GM23248 (cell line): ENCODE measurements around the gene TRAPPC2L.

Source experiments
- EZH2 ChIP-seq: fragments of 200-600 bp; sonication (generic); IDR thresholded peaks from 2 replicates; pipeline ENCODE4 v1.6.1; 2018; ENCODE audit warnings: antibody characterized with exemption, mild to moderate bottlenecking; ENCODE audit not compliant: insufficient read depth, poor library complexity, severe bottlenecking
- EZH2phosphoT487 ChIP-seq: fragments of 200-600 bp; sonication (generic); IDR thresholded peaks from 2 replicates; pipeline ENCODE4 v1.6.1; 2018; ENCODE audit warnings: antibody characterized with exemption, moderate library complexity, mild to moderate bottlenecking, low read depth; ENCODE audit not compliant: insufficient read depth

- TF ChIP-seq EZH2phosphoT487 = no peak
- no peak for TF ChIP-seq EZH2
Measured at GRCh38 chr16:88895335-88895734, 38.4 kb downstream of the TRAPPC2L start.
